ENCODE results near the gene SIPA1L3.

DNA sequence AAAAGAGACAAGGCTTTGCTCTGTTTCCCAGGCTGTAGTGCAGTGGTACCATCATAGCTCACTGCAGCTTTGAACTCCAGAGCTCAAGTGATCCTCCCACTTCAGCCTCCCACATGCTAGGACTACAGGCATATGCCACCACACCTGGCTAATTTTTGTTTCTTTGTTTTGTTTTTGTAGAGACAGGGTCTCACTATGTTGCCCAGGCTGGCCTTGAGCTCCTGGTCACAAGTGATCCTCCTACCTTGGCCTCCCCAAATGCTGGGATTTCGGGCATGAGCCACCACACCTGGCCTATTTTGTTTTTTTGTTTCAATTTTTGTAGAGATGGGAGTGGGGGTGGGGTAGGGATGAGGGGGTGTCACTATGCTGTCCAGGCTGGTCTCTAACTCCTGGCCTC is 7.6 kb upstream of the SIPA1L3 start:
- TF ChIP-seq, protein P1, sequence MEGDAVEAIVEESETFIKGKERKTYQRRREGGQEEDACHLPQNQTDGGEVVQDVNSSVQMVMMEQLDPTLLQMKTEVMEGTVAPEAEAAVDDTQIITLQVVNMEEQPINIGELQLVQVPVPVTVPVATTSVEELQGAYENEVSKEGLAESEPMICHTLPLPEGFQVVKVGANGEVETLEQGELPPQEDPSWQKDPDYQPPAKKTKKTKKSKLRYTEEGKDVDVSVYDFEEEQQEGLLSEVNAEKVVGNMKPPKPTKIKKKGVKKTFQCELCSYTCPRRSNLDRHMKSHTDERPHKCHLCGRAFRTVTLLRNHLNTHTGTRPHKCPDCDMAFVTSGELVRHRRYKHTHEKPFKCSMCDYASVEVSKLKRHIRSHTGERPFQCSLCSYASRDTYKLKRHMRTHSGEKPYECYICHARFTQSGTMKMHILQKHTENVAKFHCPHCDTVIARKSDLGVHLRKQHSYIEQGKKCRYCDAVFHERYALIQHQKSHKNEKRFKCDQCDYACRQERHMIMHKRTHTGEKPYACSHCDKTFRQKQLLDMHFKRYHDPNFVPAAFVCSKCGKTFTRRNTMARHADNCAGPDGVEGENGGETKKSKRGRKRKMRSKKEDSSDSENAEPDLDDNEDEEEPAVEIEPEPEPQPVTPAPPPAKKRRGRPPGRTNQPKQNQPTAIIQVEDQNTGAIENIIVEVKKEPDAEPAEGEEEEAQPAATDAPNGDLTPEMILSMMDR (IDR thresholded peaks at IDR 0.05), result no peak
- TF ChIP-seq POLR2AphosphoS5 (IDR thresholded peaks at IDR 0.05; ENCODE audit: low read depth, low read length), result no peak
- TF ChIP-seq, protein P2, sequence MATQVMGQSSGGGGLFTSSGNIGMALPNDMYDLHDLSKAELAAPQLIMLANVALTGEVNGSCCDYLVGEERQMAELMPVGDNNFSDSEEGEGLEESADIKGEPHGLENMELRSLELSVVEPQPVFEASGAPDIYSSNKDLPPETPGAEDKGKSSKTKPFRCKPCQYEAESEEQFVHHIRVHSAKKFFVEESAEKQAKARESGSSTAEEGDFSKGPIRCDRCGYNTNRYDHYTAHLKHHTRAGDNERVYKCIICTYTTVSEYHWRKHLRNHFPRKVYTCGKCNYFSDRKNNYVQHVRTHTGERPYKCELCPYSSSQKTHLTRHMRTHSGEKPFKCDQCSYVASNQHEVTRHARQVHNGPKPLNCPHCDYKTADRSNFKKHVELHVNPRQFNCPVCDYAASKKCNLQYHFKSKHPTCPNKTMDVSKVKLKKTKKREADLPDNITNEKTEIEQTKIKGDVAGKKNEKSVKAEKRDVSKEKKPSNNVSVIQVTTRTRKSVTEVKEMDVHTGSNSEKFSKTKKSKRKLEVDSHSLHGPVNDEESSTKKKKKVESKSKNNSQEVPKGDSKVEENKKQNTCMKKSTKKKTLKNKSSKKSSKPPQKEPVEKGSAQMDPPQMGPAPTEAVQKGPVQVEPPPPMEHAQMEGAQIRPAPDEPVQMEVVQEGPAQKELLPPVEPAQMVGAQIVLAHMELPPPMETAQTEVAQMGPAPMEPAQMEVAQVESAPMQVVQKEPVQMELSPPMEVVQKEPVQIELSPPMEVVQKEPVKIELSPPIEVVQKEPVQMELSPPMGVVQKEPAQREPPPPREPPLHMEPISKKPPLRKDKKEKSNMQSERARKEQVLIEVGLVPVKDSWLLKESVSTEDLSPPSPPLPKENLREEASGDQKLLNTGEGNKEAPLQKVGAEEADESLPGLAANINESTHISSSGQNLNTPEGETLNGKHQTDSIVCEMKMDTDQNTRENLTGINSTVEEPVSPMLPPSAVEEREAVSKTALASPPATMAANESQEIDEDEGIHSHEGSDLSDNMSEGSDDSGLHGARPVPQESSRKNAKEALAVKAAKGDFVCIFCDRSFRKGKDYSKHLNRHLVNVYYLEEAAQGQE (IDR thresholded peaks at IDR 0.05; ENCODE audit: insufficient read depth in 1 of 2, low read depth in 2 of 2, low read length in 1 of 2), result no peak

Measured in Panc1 (cell line).